NCI-H345 treated with DMSO at 0.1 percent for 48 hours (cell line): ENCODE results near the gene MED12.
"Not testable (repeated sequence)": the region's sequence is repeated elsewhere in the genome, so short reads cannot be mapped to it uniquely, and the experiment has no call there.

Experiments
- DNase-seq: peaks from one replicate; lab custom pipeline; 2025; ENCODE audit not compliant: unreplicated experiment; lab: John Stamatoyannopoulos, UW

The MED12 gene

GRCh38 chrX:71160475-71160874, 42.1 kb downstream of the MED12 start:
- no peak for DNase-seq

- no peak for DNase-seq
Observed at GRCh38 chrX:71162981-71163380, 44.6 kb downstream of the MED12 start.

- no peak for DNase-seq
Observed at GRCh38 chrX:71164071-71164470, 45.7 kb downstream of the MED12 start.

- no peak for DNase-seq
Observed at GRCh38 chrX:71166461-71166860, 48.1 kb downstream of the MED12 start.

GRCh38 chrX:71167031-71167781, 48.8 kb downstream of the MED12 start:
- DNase-seq = no peak

- DNase-seq = no peak
Observed at GRCh38 chrX:71168134-71168533, 49.7 kb downstream of the MED12 start.

- no peak for DNase-seq
Observed at GRCh38 chrX:71169586-71169985, 51.2 kb downstream of the MED12 start.

GRCh38 chrX:71170660-71171059, 52.3 kb downstream of the MED12 start:
- DNase-seq = no peak

- no peak for DNase-seq
Observed at GRCh38 chrX:71171110-71171801, 52.9 kb downstream of the MED12 start.

GRCh38 chrX:71173440-71173839, 55.0 kb downstream of the MED12 start:
- DNase-seq = no peak

- no peak for DNase-seq
Observed at GRCh38 chrX:71174795-71175194, 56.4 kb downstream of the MED12 start.

GRCh38 chrX:71175531-71175930, 57.1 kb downstream of the MED12 start:
- DNase-seq = no peak

GRCh38 chrX:71177327-71177726, 58.9 kb downstream of the MED12 start:
- no peak for DNase-seq

GRCh38 chrX:71178908-71179307, 60.5 kb downstream of the MED12 start:
- DNase-seq = peak; percentile 36

- not testable (repeated sequence) for DNase-seq
Observed at GRCh38 chrX:71180579-71181265, 62.3 kb downstream of the MED12 start.

GRCh38 chrX:71181558-71181909, 63.1 kb downstream of the MED12 start:
- DNase-seq = peak; percentile 69

- peak; percentile 93 for DNase-seq
Observed at GRCh38 chrX:71181910-71182799, 63.8 kb downstream of the MED12 start.

GRCh38 chrX:71182871-71183270, 64.5 kb downstream of the MED12 start:
- no peak for DNase-seq

GRCh38 chrX:71183341-71183740, 64.9 kb downstream of the MED12 start:
- no peak for DNase-seq

GRCh38 chrX:71184092-71184491, 65.7 kb downstream of the MED12 start:
- no peak for DNase-seq
